Tibial artery (tissue), 4 donors: Measurements from ENCODE around the gene TMEM120B.

Experiments used
- DNase-seq, 2 donors: peaks; one replicate each; pipeline ENCODE4 v3.0.0-alpha.2; 2019
- H3K27ac ChIP-seq, 2 donors: fragments of 200-600 bp; sonication (generic) in 1 of 2; 1 replicate in 1 of 2; 2 replicates in 1 of 2; pipeline ENCODE4 v1.5.1; 2018 to 2019; ENCODE audit warnings: mild to moderate bottlenecking in 1 of 2
- H3K27me3 ChIP-seq, 2 donors: fragments of 200-600 bp; sonication (generic) in 1 of 2; one replicate each; pipeline versions ENCODE4 v1.5.1 to v1.6.0; 2016 to 2019
- H3K36me3 ChIP-seq, 3 donors: fragments of 200-600 bp; sonication (generic) in 2 of 3; one replicate each; pipeline ENCODE4 v1.5.1; 2016 to 2019; ENCODE audit warnings: mild to moderate bottlenecking in 2 of 3
- H3K4me1 ChIP-seq, 4 donors: fragments of 200-600 bp; sonication (generic) in 2 of 4; 1 replicate in 3 of 4; 2 replicates in 1 of 4; pipeline ENCODE4 v1.5.1; 2016 to 2019
- H3K4me3 ChIP-seq, 2 donors: fragments of 200-600 bp; sonication (generic) in 1 of 2; 1 replicate in 1 of 2; 2 replicates in 1 of 2; pipeline ENCODE4 v1.5.1; 2018 to 2019; ENCODE audit warnings: mild to moderate bottlenecking in 2 of 2
- H3K9me3 ChIP-seq, 3 donors: fragments of 200-600 bp; sonication (generic) in 1 of 3; one replicate each; pipeline ENCODE4 v1.5.1; 2016 to 2019
- CTCF ChIP-seq, 2 experiments: fragments of 200-600 bp in 1 of 2; fragments of 450-650 bp in 1 of 2; IDR thresholded peaks; one replicate each; pipeline ENCODE4 v1.5.1; 2017 to 2019; ENCODE audit warnings: antibody characterized with exemption in 2 of 2, mild to moderate bottlenecking in 1 of 2, moderate library complexity in 1 of 2
- intact Hi-C: fragments of 100-400 bp; cut with DNase I; formaldehyde crosslinking; loops from one replicate; pipeline ENCODE4 v1.15.0; 2023; ENCODE audit warnings: low total_unique reads

Gene TMEM120B

GRCh38 chr12:121774968-121775474, 62.5 kb downstream of the TMEM120B start:
- intact Hi-C loops: loop anchor here (5.0 kb wide), 1 partner anchor 78 kb away; no protein-coding TSS in a partner anchor

GRCh38 chr12:121775501-121775900, 62.9 kb downstream of the TMEM120B start:
- H3K27me3 ChIP-seq: no peaks in the 10 kb centered on the region
- DNase-seq: no peak
- H3K4me1 ChIP-seq: peaks cover 0 to 18% (median 7%) of the 10 kb centered on the region in 4 donors
- no peak overlapping the region for H3K4me3 ChIP-seq
- TF ChIP-seq CTCF (IDR thresholded peaks at IDR 0.05): no peak
- H3K27ac ChIP-seq: no peak overlapping the region
- intact Hi-C loops: no loop called here
- H3K9me3 ChIP-seq: no peaks in the 10 kb centered on the region
- H3K36me3 ChIP-seq: peaks cover 0 to 18% (median 0%) of the 10 kb centered on the region in 3 donors

More at GRCh38 chr12:121774968-121775474, 62.5 kb downstream of the TMEM120B start:
- Histone ChIP-seq H3K27me3 (no peaks in the 10 kb centered on the region), H3K36me3 (peaks cover 0 to 14% (median 0%) of the 10 kb centered on the region in 3 donors), H3K4me3 (no peak overlapping the region), H3K4me1 (peaks cover 0 to 18% (median 7%) of the 10 kb centered on the region in 4 donors), H3K9me3 (no peaks in the 10 kb centered on the region), H3K27ac (no peak overlapping the region)
- DNase-seq: no peak
- TF ChIP-seq CTCF (IDR thresholded peaks at IDR 0.05): no peak

- peak; percentile 78 to 86 for TF ChIP-seq CTCF (IDR thresholded peaks at IDR 0.05)
- intact Hi-C loops: no loop called here
- Histone ChIP-seq H3K27me3 (no peaks in the 10 kb centered on the region), H3K4me1 (peaks cover 0 to 22% (median 10%) of the 10 kb centered on the region in 4 donors), H3K36me3 (peaks cover 0 to 23% (median 0%) of the 10 kb centered on the region in 3 donors), H3K4me3 (no peak overlapping the region), H3K9me3 (no peaks in the 10 kb centered on the region), H3K27ac (no peak overlapping the region)
- peak; percentile 74 to 84 for DNase-seq
Observed at GRCh38 chr12:121776190-121777098, 63.9 kb downstream of the TMEM120B start.

GRCh38 chr12:121778567-121779421, 66.2 kb downstream of the TMEM120B start:
- intact Hi-C loops: no loop called here
- Histone ChIP-seq H3K9me3 (no peaks in the 10 kb centered on the region), H3K36me3 (peaks cover 0 to 23% (median 0%) of the 10 kb centered on the region in 3 donors), H3K4me3 (no peak overlapping the region), H3K27ac (no peak overlapping the region), H3K4me1 (peaks cover 0 to 19% (median 14%) of the 10 kb centered on the region in 4 donors), H3K27me3 (no peaks in the 10 kb centered on the region)
- no peak for TF ChIP-seq CTCF (IDR thresholded peaks at IDR 0.05)
- DNase-seq: no peak

- peaks cover 0 to 23% (median 0%) of the 10 kb centered on the region in 3 donors for H3K36me3 ChIP-seq
- no peak overlapping the region for H3K27ac ChIP-seq
- no peak for TF ChIP-seq CTCF (IDR thresholded peaks at IDR 0.05)
- intact Hi-C loops: no loop called here
- no peaks in the 10 kb centered on the region for H3K27me3 ChIP-seq
- DNase-seq: no peak
- H3K4me1 ChIP-seq: peaks cover 0 to 19% (median 14%) of the 10 kb centered on the region in 4 donors
- H3K9me3 ChIP-seq: no peaks in the 10 kb centered on the region
- H3K4me3 ChIP-seq: no peak overlapping the region
Observed at GRCh38 chr12:121779422-121779895, 66.9 kb downstream of the TMEM120B start.
